Activated naive CD4-positive, alpha-beta T cell treated with Interleukin-2 at 50 U/mL for 16 hours (primary cell): ENCODE measurements around the gene MYO1H.
"Not testable (repeated sequence)": the region's sequence is repeated elsewhere in the genome, so short reads cannot be mapped to it uniquely, and the experiment has no call there.

ENCODE experiments used
- DNase-seq: peaks from one replicate; pipeline ENCODE4 v3.0.0-alpha.2; 2020

Gene MYO1H

DNA sequence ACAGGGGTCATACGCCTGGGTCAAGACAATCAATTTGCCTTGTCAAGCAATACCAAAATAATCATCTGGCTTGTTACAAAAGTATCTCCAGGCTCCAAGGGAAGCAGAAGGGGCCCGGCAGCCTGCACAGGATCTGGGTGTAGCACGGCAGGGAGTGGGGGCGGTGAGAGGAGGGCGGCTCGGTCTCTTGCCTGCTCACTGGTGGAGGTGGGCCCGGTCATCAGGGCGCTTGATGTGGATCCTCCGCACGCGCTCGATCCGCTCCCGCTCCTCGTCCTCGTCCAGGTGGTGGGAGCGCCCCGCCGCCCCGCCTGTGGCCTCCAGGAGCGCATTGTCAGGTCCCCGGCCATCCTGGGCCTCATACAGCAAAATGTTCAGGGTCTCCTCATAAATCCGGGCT is 103.7 kb downstream of the MYO1H start:
- DNase-seq: no peak

DNA sequence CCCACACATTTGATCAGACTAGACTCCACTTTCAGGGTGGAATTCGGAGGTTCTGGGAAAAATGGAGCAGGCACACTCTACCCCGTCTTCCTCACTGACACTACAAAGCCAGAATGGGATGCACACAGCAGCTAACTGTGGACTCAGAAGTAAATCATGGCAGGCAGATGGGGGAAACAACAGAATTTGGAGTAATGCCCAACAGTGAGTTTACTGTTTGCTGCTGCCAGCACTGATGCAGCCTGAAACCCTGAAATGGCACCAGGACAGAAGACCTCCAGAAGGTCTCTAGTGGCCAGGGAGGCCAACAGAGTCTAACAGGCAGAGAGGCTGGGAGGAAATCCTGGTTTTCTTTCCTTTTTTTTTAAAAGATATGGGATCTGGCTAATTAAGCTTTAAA is 104.8 kb downstream of the MYO1H start:
- DNase-seq: no peak

DNA sequence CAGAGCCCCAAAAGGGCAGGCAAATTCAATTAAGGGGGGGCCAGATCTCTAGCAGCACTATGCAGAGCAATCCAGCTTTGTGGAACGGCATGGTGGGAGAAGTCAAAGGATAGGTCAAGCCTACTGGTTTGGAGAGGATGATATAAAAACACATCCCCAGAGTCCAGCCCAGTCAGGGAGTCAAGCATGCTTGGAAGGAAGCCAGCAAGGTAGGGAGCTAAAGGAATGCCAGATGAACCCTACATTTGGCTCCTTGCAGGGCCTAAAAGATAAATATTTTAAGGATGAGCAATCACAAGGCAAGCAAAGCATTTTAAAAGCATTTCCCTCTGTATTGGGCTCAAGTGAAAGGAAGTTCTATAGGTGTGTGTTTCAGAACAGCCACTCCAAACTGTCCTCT is 108.0 kb downstream of the MYO1H start:
- no peak for DNase-seq

DNA sequence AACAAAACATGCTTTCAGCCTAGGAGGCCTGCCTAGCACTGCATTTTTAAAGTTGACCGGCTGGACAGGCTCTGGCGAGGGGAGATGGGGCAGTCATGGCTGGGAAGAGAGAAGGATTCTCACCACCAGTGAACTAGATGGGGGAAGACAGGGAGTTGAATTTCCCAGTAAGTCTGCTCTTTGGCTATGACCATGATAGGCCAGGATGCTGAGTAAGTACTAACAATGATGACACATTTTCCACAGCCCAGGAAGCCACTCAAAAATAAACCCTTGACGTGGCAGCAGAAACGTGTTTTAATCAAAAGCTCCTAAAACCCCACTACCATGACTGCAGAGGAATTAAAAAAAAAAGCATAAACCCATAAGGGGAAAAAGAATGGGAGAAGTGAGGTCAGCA is 110.4 kb downstream of the MYO1H start:
- DNase-seq: no peak

DNA sequence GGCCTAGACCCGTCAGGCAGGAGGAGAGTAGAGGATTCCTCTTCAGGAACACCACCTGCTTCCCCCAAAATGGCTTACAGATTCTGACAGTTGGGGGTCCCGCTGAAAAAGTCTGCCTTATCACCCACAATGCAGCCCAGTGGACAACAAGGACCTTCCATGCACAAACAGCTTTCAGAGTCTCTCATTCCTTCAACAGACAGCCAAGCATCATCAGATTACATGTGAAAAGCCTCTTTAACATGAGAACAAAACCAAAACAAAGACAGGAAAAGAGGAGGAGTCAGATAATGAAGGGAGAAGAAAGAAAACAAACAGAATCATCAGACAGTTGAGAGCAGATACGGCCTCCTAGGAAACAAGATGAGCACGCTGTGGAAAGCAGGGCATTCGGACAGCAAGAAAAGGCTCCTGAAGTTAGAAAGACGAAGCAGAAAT is 111.1 kb downstream of the MYO1H start:
- DNase-seq: no peak

DNA sequence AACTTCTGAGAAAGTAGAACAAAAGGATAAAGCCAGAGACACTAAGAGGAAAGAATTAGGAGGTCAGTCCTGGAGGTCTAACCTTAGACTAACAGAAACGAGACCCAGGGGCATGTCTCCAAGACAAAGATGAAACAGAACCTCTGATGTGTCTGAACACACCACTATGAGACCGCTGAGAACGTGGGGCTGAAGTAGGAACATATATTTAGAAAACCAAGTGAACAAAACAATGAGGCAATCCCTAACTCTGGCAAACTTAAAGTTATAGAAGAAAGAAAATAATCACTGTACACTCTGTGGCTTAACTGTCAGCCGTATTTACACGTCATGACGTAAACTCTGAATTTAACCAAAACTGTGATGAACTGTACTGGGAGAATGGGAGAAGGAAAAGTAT is 111.5 kb downstream of the MYO1H start:
- DNase-seq: no peak

DNA sequence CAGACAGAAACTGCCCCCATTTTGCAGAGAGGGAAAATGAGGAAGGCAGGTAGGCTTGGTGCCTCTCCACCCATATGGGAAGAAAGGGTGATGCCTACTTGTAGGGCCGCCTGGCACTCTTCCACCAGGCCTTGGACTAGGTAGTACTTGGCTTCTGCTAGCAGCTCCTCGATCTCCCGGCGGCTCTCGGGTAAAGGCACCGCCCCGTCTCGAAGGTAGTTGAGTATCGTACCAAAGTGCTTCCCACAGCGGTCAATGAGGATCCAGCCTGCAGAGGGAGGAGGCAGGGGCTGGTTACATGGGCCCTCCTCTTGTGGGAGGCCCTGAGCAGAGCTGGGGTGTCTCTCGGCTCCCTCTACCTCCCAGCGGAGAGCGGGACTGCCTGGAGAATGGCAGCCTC is 112.8 kb downstream of the MYO1H start:
- no peak for DNase-seq

- DNase-seq: no peak
Observed at GRCh38 chr12:109461049-109461845, 113.5 kb downstream of the MYO1H start.

DNA sequence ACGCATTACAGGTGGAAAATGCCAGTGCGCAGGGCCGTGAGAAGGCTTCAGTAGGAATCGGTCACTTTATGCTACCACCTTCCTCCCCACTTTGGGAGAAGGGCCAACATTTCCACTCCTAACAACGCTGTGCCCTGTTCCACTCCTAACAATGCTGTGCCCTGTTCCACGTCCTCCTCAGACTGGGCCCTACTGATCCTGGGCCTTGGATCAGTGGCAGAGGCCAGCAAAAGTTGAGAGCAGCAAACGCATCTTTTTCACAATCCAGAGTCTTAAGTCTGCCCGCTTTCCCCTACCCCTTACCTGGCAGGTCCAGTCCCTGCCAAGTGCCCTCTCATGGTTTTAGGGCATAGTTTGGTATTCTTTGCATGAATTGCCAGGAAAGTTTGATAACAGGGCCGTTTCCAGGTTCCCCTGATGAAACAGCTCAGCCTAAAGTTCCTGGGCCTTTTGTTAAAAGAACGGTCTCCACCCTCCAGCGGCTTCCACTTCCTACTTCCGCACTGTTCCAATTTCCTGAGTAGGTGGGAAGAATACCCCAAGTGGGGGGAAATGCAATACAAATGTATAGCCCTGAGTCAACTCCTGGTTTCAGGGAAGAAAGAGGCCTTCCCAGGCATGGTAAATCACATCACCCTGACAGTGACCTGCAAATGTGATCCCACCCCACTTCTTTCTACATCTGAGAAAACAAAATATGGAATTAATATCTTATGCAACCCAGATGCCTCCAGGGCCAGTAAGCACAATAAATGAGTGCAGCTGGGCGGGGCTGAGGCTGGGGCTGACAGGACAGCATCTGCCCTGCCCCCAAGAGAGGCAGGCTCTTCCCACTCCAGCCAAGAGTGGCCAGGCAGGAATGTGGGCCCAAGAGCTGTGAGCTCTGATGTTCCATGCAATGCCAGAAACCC is 114.4 kb downstream of the MYO1H start:
- DNase-seq: no peak

DNA sequence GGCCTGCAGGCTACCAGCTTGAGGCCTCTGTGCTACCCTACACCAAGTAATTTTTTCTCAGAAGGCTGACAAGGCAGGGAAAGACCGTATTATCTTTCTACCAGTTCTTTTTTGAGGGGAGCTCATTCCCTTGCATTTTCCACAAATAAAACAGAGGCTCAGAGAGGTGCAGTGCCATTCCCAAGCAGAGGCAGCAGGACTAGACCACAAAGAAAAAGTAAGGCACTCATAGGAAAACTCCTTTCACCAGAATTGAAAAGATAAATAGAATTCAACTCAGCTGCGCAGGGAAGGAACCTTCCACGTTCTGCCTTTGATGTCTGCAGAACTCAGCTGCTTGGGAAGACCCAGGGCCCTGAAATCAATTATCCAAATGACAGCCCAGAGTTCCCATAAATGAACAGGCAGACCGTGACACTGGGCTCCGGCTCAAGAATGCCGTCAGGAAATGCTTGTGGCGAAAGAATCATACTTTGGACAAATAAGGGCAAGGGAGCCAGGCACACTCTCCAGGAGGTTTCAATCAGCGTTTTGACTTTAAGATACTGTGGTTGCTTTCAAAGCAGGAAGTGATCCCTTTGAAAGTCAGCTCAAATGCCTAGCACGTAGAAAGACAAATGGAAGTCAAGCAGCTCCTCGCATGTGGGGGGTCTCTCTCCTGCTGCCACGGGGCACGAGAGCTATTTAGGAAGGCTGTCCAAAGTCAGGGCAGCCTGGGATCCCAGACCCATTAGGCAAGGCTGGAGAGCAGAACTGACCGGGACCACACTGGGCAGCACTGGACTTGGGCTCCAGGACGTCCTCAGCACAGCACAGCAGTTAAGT is 115.4 kb downstream of the MYO1H start:
- no peak for DNase-seq

DNA sequence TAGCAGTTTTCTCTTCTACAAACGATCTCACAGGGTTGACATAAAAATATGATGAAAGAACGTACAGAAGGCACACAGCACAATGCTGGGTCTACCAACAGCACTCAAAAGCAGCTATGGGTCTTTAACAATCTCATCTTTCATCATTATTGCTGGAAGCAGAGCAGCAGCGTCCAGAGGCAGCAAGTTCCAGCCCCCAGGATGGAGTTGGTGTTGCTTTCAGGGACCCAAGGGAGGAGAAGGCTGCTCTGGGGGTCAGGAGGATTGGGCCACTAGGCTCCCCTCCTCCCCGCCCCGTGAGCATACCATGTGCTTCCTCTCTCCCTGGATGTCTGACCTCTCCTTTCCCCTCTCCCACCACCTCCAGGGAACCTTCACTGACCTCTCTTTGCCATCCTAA is 116.1 kb downstream of the MYO1H start:
- DNase-seq: no peak

GRCh38 chr12:109464642-109465351 is 117.1 kb downstream of the MYO1H start:
- DNase-seq: no peak

GRCh38 chr12:109466305-109466704 is 118.6 kb downstream of the MYO1H start:
- DNase-seq: no peak

GRCh38 chr12:109466821-109467220 is 119.1 kb downstream of the MYO1H start:
- DNase-seq: no peak

DNA sequence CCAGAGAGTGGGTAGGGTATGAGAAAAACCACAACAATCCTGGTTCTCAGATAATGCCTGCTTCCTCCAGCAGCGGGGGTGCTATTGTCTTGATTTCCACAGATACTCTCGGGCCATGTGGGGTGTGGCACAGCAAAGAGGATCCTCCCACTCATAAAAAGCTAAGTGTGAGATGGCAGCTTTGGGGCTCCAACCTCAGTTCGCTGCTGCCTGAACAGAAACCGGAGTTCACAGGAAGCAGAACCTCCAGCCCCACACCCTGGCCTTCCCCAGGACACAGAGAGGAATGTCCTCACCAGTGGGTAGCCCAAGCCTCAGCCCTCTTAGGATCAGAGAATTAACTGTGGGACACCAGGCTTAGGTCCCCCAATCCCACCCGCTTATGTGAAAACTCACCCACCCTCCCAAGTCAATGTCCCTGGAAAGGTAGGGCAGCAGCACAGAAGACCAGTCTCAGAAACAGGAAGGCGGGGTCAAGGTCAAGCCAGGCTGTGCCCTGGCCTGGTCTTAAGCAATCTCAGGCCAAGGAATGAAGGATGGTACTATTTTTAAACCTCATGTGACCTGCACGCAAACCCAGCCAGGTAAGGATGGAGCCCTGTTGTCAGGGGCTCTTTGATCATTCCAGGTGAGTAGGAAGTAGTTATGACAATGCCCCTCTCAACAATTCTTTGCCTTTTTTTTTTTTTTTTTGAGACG is 120.4 kb downstream of the MYO1H start:
- no peak for DNase-seq

DNA sequence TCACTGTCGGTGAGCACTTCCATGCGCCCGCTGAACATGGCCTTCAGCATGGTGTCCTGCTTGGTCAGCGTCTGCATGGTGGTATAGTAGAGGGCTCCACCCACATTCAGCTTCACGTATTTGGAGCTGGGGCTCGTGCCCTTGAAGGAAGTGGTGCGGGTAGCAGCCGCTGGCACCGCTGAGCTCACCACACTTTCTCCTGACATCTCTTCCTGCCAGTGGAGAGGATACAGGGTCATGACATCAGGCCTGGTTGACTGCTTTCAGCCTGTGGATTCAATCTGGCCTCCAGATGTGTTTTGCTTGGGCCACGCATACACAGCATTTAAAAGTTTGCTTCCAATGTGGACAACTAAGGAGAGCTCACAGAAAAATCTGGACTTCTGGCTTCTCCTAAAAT is 121.8 kb downstream of the MYO1H start:
- no peak for DNase-seq

DNA sequence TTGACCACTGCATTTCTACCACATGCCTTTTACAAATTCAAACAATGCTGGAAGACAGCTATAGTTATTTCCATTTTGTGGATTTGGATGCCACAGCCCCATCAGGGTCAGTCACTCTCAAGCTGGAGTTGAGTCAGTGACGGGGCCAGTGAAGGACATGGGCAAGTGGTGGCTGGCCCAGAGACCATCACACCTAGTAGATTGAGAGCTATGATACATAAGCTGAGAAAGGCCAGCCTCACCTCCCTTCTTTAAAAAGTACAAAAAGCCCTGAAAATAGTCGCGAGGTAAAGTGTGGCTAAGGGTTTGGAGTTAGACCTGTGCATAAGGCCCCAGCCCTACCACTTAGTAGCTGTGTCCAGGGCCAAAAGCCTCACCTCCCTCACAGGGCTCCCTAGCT is 125.3 kb downstream of the MYO1H start:
- DNase-seq: no peak

DNA sequence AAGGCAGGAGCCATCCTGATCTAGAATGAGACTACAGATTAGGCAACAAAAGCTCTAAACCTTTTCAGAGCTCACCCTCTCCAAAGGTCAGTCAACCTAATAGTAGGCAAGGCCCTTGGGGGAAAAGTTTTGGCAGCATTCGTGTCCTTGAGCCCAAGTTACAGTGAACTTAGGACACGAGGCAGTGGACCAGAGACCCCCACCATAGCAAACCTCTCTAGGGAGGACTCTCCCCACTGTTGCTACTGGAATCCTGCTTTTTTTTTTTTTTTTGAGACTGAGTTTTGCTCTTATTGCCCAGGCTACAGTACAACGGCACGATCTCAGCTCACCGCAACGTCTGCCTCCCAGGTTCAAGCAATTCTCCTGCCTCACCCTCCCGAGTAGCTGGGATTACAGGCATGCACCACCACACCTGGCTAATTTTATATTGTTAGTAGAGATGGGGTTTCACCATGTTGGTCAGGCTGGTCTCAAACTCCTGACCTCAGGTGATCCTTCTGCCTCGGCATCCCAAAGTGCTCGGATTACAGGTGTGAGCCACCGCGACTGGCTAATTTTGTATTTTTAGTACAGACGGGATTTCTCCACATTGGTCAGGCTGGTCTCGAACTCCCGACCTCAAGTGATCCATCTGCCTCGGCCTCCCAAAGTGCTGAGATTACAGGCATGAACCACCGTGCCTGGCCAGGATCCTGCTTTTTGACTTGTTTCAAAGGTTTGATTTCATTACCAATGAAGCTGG is 126.0 kb downstream of the MYO1H start:
- DNase-seq: not testable (repeated sequence)

GRCh38 chr12:109475121-109475520 is 127.4 kb downstream of the MYO1H start:
- no peak for DNase-seq

DNA sequence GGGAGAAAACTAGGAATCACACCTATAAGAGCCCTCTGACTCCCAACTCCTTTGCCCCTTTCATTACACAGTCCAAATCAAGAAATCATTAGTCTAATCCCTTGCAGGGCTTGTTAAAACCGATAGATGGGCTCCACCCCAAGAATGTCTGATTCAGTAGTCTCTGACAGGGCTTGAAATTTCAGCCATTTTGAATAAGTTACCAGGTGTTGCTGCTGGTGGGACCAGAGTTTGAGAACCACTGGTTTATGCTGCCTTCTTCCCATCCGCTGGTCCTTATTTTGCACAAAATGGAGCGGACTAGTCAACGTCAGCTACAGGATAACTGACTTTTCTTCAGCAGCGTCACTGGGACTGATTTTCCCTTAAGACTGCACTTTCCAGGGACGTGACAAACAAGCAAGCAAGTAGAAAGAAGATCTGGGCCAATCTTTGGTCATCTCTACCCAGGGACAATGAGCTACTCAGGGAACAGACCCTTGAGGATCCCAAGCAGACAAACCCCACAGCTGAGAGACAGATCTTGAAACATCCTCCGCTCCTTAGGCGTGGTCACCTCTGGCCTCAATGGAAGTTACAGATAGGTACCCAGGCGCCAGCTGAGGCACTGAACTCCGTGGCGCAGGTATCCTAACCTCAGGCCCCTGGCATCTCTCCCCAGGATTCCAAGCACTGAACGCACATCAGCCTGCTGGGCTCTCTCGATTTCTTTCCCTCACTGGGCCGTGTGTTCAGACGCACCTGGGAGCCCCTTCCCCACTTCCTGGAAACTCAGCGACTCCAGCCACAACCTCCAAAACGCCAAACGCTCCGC is 128.5 kb downstream of the MYO1H start:
- DNase-seq: no peak
